IPS-15b (cell line): ENCODE data around the gene DPT.

Experiments
- H3K27me3 ChIP-seq: one replicate; pipeline ENCODE4 v1.6.1; 2013; ENCODE audit warnings: low read length; ENCODE audit not compliant: control insufficient read depth, insufficient read depth
- H3K36me3 ChIP-seq: one replicate; pipeline ENCODE4 v1.6.1; 2013; ENCODE audit warnings: low read length; ENCODE audit not compliant: control insufficient read depth, insufficient read depth
- H3K4me1 ChIP-seq: one replicate; pipeline ENCODE4 v1.6.1; 2013; ENCODE audit warnings: mild to moderate bottlenecking, low read length; ENCODE audit not compliant: control insufficient read depth, insufficient read depth
- H3K4me3 ChIP-seq: one replicate; pipeline ENCODE4 v1.5.1; 2013; ENCODE audit warnings: low read depth, low read length
- H3K9ac ChIP-seq: one replicate; pipeline ENCODE4 v1.6.1; 2013; ENCODE audit warnings: low read depth, mild to moderate bottlenecking, low read length
- H3K9me3 ChIP-seq: one replicate; pipeline ENCODE4 v1.6.1; 2013; ENCODE audit warnings: mild to moderate bottlenecking, low read length; ENCODE audit not compliant: control insufficient read depth, insufficient read depth

The DPT gene

GRCh38 chr1:168673974-168674683 is 54.9 kb downstream of the DPT start:
- H3K4me3 ChIP-seq = no peak overlapping the region
- no peaks in the 10 kb centered on the region for H3K4me1 ChIP-seq
- H3K9ac ChIP-seq = no peak overlapping the region
- H3K9me3 ChIP-seq = no peaks in the 10 kb centered on the region
- H3K27me3 ChIP-seq = no peaks in the 10 kb centered on the region
- H3K36me3 ChIP-seq = no peaks in the 10 kb centered on the region

- H3K9ac ChIP-seq = no peak overlapping the region
- no peaks in the 10 kb centered on the region for H3K36me3 ChIP-seq
- no peaks in the 10 kb centered on the region for H3K4me1 ChIP-seq
- no peak overlapping the region for H3K4me3 ChIP-seq
- no peaks in the 10 kb centered on the region for H3K27me3 ChIP-seq
- H3K9me3 ChIP-seq = no peaks in the 10 kb centered on the region
Observed at GRCh38 chr1:168672278-168672677, 56.7 kb downstream of the DPT start.

DNA sequence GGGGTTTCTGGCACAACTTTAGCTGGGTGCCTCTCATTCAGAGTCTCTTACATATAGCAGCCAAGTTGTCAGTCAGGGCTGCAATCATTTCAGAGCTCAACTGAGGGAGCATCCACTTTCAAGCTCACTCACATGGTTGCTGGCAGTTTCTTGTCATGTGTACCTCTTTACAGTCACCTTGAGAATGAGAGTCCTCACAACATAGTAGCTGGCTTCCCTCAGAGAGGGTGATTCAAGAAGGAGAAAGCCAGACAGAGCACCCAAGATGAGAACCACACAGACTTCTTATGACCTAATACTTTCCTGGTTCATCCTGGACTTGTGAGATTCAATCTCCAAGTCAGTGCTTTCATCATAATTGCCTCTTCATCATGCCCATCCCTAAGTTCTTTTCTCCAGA is 57.2 kb downstream of the DPT start:
- Histone ChIP-seq H3K4me3 (no peak overlapping the region), H3K36me3 (no peaks in the 10 kb centered on the region), H3K9ac (no peak overlapping the region), H3K27me3 (no peaks in the 10 kb centered on the region), H3K4me1 (no peaks in the 10 kb centered on the region), H3K9me3 (no peaks in the 10 kb centered on the region)

GRCh38 chr1:168665975-168666374 is 63.0 kb downstream of the DPT start:
- H3K9ac ChIP-seq = no peak overlapping the region
- H3K4me1 ChIP-seq = no peaks in the 10 kb centered on the region
- H3K4me3 ChIP-seq = no peak overlapping the region
- no peaks in the 10 kb centered on the region for H3K27me3 ChIP-seq
- H3K36me3 ChIP-seq = no peaks in the 10 kb centered on the region
- no peaks in the 10 kb centered on the region for H3K9me3 ChIP-seq

GRCh38 chr1:168664069-168664834 is 64.8 kb downstream of the DPT start:
- Histone ChIP-seq H3K4me3 (no peak overlapping the region), H3K4me1 (no peaks in the 10 kb centered on the region)

DNA sequence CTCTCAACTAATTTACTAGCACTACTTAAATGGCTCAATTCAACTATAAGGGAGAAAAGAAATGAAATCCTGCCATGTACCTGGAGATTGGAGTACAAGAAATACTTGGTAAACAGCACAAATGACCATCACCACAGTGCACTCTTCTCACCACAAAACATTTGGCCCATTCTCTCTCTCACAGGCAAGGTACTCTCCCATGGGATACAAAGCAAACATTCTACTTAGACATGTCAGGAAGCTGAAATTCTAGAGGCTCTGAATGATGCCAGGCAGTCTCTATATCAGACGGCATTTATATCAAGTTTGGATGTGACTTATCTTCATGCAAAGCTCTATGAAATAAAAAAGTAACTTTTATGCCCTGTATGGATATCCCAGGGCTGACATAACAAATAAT is 72.5 kb downstream of the DPT start:
- H3K9me3 ChIP-seq = no peaks in the 10 kb centered on the region
- H3K4me1 ChIP-seq = no peaks in the 10 kb centered on the region
- no peaks in the 10 kb centered on the region for H3K27me3 ChIP-seq
- no peak overlapping the region for H3K9ac ChIP-seq
- no peaks in the 10 kb centered on the region for H3K36me3 ChIP-seq
- H3K4me3 ChIP-seq = no peak overlapping the region

More at GRCh38 chr1:168664069-168664834, 64.8 kb downstream of the DPT start:
- Histone ChIP-seq H3K9ac (no peak overlapping the region), H3K27me3 (no peaks in the 10 kb centered on the region), H3K9me3 (no peaks in the 10 kb centered on the region), H3K36me3 (no peaks in the 10 kb centered on the region)

- H3K27me3 ChIP-seq = no peaks in the 10 kb centered on the region
Observed at GRCh38 chr1:168654198-168654915, 74.6 kb downstream of the DPT start.

GRCh38 chr1:168653567-168653966 is 75.4 kb downstream of the DPT start:
- no peak overlapping the region for H3K9ac ChIP-seq
- H3K4me1 ChIP-seq = no peaks in the 10 kb centered on the region
- H3K4me3 ChIP-seq = no peak overlapping the region
- no peaks in the 10 kb centered on the region for H3K36me3 ChIP-seq
- no peaks in the 10 kb centered on the region for H3K9me3 ChIP-seq
- no peaks in the 10 kb centered on the region for H3K27me3 ChIP-seq

More at GRCh38 chr1:168654198-168654915, 74.6 kb downstream of the DPT start:
- no peaks in the 10 kb centered on the region for H3K4me1 ChIP-seq
- no peaks in the 10 kb centered on the region for H3K9me3 ChIP-seq
- H3K9ac ChIP-seq = no peak overlapping the region
- H3K4me3 ChIP-seq = no peak overlapping the region
- H3K36me3 ChIP-seq = no peaks in the 10 kb centered on the region

DNA sequence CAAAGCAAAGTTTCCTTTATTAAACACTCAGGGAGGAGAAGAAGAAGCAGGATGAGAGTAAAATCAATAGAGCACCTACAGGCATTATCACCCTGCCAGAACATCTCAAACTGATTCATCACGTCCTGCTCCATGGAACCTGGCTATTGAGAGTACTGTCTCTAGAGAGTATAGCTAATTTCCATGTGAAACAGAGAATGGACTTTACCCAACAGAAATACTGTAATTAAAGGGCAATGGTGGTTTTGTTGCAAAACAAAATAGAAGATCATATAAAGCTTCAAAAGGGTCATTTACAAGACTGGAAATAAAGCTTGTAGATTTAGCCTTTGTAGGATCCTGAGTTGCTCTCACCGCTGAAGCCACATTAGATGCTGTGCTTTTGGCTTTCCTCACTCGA is 83.3 kb downstream of the DPT start:
- no peaks in the 10 kb centered on the region for H3K27me3 ChIP-seq
- H3K4me3 ChIP-seq = no peak overlapping the region
- no peaks in the 10 kb centered on the region for H3K9me3 ChIP-seq
- no peaks in the 10 kb centered on the region for H3K36me3 ChIP-seq
- no peaks in the 10 kb centered on the region for H3K4me1 ChIP-seq
- no peak overlapping the region for H3K9ac ChIP-seq
